IMR-90 (cell line): Measurements from ENCODE around the gene ANKH. TPM values are rescaled to one million over a fixed set of nuclear protein-coding genes. Genes with fewer than 3 reads are reported as not detected.
A peak's percentile ranks its signal among the peaks of the same experiment; 100 is the strongest.

ENCODE experiments used
- ATAC-seq: fragments of 200-7000 bp; cut with Tn5 transposase; 2 replicates; pipeline ENCODE4 v1.9.1; 2020; ENCODE audit warnings: low read depth, mild to moderate bottlenecking, moderate library complexity
- BruUV-seq: library from RNA; stranded (reverse); fragments of 400-500 nt; replicated peaks from 2 replicates; lab custom pipeline; 2021; lab: Mats Ljungman, UMichigan
- CTCF ChIA-PET: fragments of 300-600 bp; formaldehyde crosslinking; extraction: SDS; loops from one replicate; lab custom pipeline; 2021; ENCODE audit warnings: antibody characterized with exemption; lab: Yijun Ruan, JAX
- POLR2A ChIA-PET: fragments of 300-600 bp; sonication (Branson Sonifier 250); formaldehyde crosslinking; loops from one replicate; lab custom pipeline; 2022; ENCODE audit warnings: antibody characterized with exemption; ENCODE audit not compliant: unreplicated experiment; lab: Charles Lee
- DNase-seq: peaks from one replicate; pipeline ENCODE4 v3.0.0; 2013
- H2AFZ ChIP-seq: replicated peaks from 2 replicates; pipeline ENCODE3; 2013; ENCODE audit warnings: low read length, mild to moderate bottlenecking; ENCODE audit not compliant: poor library complexity
- H2AK5ac ChIP-seq: 2 replicates; pipeline ENCODE4 v1.6.1; 2013; ENCODE audit warnings: low read depth, low read length, inconsistent platforms
- H2AK9ac ChIP-seq: replicated peaks from 2 replicates; pipeline ENCODE3; 2013; ENCODE audit warnings: mild to moderate bottlenecking, low read depth, low read length, moderate library complexity; ENCODE audit not compliant: poor library complexity
- H2BK120ac ChIP-seq: 2 replicates; pipeline ENCODE4 v1.6.1; 2013; ENCODE audit warnings: low read depth, low read length, inconsistent platforms
- H2BK15ac ChIP-seq: 3 replicates; pipeline ENCODE4 v1.6.1; 2013; ENCODE audit warnings: low read depth, low read length, inconsistent platforms
- H2BK20ac ChIP-seq: 2 replicates; pipeline ENCODE4 v1.6.1; 2013; ENCODE audit warnings: low read depth, mild to moderate bottlenecking, inconsistent platforms, low read length, moderate library complexity
- H2BK5ac ChIP-seq: 2 replicates; pipeline ENCODE4 v1.6.1; 2013; ENCODE audit warnings: mild to moderate bottlenecking, low read depth, low read length, inconsistent platforms; ENCODE audit not compliant: poor library complexity, severe bottlenecking
- H3K14ac ChIP-seq: replicated peaks from 2 replicates; pipeline ENCODE4 v1.6.1; 2013; ENCODE audit warnings: low read depth, low read length, inconsistent platforms
- H3K18ac ChIP-seq: 2 replicates; pipeline ENCODE4 v1.6.1; 2013; ENCODE audit warnings: low read depth, low read length, control low read depth
- H3K23ac ChIP-seq: 2 replicates; pipeline ENCODE4 v1.6.1; 2013; ENCODE audit warnings: low read depth, low read length, inconsistent platforms
- H3K27ac ChIP-seq: 2 replicates; pipeline ENCODE4 v1.5.1; 2013; ENCODE audit warnings: mild to moderate bottlenecking, control low read depth, low read length; ENCODE audit not compliant: insufficient read depth
- H3K27me3 ChIP-seq: 2 replicates; pipeline ENCODE4 v1.6.1; 2013; ENCODE audit warnings: low read length; ENCODE audit not compliant: control insufficient read depth, insufficient read depth
- H3K36me3 ChIP-seq: 2 replicates; pipeline ENCODE4 v1.6.1; 2013; ENCODE audit warnings: low read length, mixed read lengths; ENCODE audit not compliant: control insufficient read depth, insufficient read depth
- H3K4ac ChIP-seq: 2 replicates; pipeline ENCODE4 v1.6.1; 2013; ENCODE audit warnings: low read depth, low read length, inconsistent platforms
- H3K4me1 ChIP-seq: 2 replicates; pipeline ENCODE4 v1.6.1; 2013; ENCODE audit warnings: low read length, mixed read lengths; ENCODE audit not compliant: control insufficient read depth, insufficient read depth
- H3K4me2 ChIP-seq: 2 replicates; pipeline ENCODE4 v1.6.1; 2013; ENCODE audit warnings: low read depth, mild to moderate bottlenecking, control low read depth, low read length, moderate library complexity
- H3K4me3 ChIP-seq: 2 replicates; pipeline ENCODE4 v1.5.1; 2013; ENCODE audit warnings: low read depth, mild to moderate bottlenecking, control low read depth, low read length, moderate library complexity; ENCODE audit not compliant: insufficient read depth
- H3K56ac ChIP-seq: 2 replicates; pipeline ENCODE4 v1.6.1; 2013; ENCODE audit warnings: low read length, inconsistent platforms; ENCODE audit not compliant: insufficient read depth; ENCODE audit errors: extremely low read depth
- H3K79me1 ChIP-seq, 2 experiments: 2 replicates each; pipeline ENCODE4 v1.6.1; 2013; ENCODE audit warnings: low read length in 2 of 2, inconsistent platforms in 1 of 2, low read depth in 1 of 2
- H3K9ac ChIP-seq: 2 replicates; pipeline ENCODE4 v1.6.1; 2013; ENCODE audit warnings: low read depth, low read length, control low read depth
- H3K9me1 ChIP-seq: 2 replicates; pipeline ENCODE4 v1.6.1; 2013; ENCODE audit warnings: low read length, inconsistent platforms; ENCODE audit not compliant: insufficient read depth
- H3K9me3 ChIP-seq: 2 replicates; pipeline ENCODE4 v1.6.1; 2013; ENCODE audit warnings: low read length; ENCODE audit not compliant: control insufficient read depth, insufficient read depth
- H4K20me1 ChIP-seq: 2 replicates; pipeline ENCODE4 v1.6.1; 2013; ENCODE audit warnings: low read length, inconsistent platforms; ENCODE audit not compliant: insufficient read depth
- H4K5ac ChIP-seq: 2 replicates; pipeline ENCODE4 v1.6.1; 2013; ENCODE audit warnings: mild to moderate bottlenecking, low read depth, low read length, control low read depth
- H4K8ac ChIP-seq, 2 experiments: 2 replicates each; pipeline ENCODE4 v1.6.1; 2013; ENCODE audit warnings: low read depth in 2 of 2, low read length in 2 of 2, control low read depth in 1 of 2, inconsistent platforms in 1 of 2
- H4K91ac ChIP-seq: 2 replicates; pipeline ENCODE4 v1.6.1; 2013; ENCODE audit warnings: low read depth, low read length, inconsistent platforms; ENCODE audit not compliant: insufficient read depth
- CEBPB ChIP-seq: IDR thresholded peaks from 2 replicates; pipeline ENCODE4 v1.6.1; 2012; ENCODE audit warnings: low read depth, low read length, improper control_type of control experiment
- CTCF ChIP-seq: conservative IDR thresholded peaks from 2 replicates; pipeline ENCODE4 v1.5.1; 2012; ENCODE audit warnings: mild to moderate bottlenecking, low read depth, low read length, improper control_type of control experiment
- ELK1 ChIP-seq: fragments of 150-350 bp; IDR thresholded peaks from 2 replicates; pipeline ENCODE4 v1.6.1; 2016; ENCODE audit warnings: low read depth, mild to moderate bottlenecking, low read length, moderate library complexity, borderline replicate concordance
- MXI1 ChIP-seq: IDR thresholded peaks from 2 replicates; pipeline ENCODE4 v1.6.1; 2012; ENCODE audit warnings: low read depth, mild to moderate bottlenecking, low read length, moderate library complexity, borderline replicate concordance
- NFE2L2 ChIP-seq: fragments of 150-350 bp; IDR thresholded peaks from 2 replicates; pipeline ENCODE4 v1.6.1; 2016; ENCODE audit warnings: low read depth, mild to moderate bottlenecking, low read length
- RAD21 ChIP-seq: IDR thresholded peaks from 2 replicates; pipeline ENCODE4 v1.6.1; 2012; ENCODE audit warnings: low read length, improper control_type of control experiment
- RCOR1 ChIP-seq: IDR thresholded peaks from 2 replicates; pipeline ENCODE4 v1.6.1; 2012; ENCODE audit warnings: mild to moderate bottlenecking, low read length, improper control_type of control experiment; ENCODE audit not compliant: insufficient replicate concordance
- USF2 ChIP-seq: fragments of 150-350 bp; IDR thresholded peaks from 2 replicates; pipeline ENCODE4 v1.6.1; 2017; ENCODE audit warnings: mild to moderate bottlenecking, antibody characterized with exemption, low read length, low read depth
- WGBS, 2 experiments: methylation state at CpG; one replicate each; pipeline versions ENCODE4 v1.1.5 to v1.1.7; 2013; ENCODE audit warnings: missing lambda C conversion rate in 2 of 2; ENCODE audit not compliant: insufficient read length in 1 of 2; ENCODE audit errors: extremely low coverage in 2 of 2; 5-methylcytosine and 5-hydroxymethylcytosine counted together
- dilution Hi-C: fragments of 300-500 bp; cut with HindIII; formaldehyde crosslinking; loops from one replicate; pipeline ENCODE4 v1.14.3; 2018; ENCODE audit warnings: low sequenced_read_pairs; ENCODE audit not compliant: unreplicated experiment
- in situ Hi-C: fragments of 300-500 bp; cut with MboI; formaldehyde crosslinking; loops from 3 replicates; pipeline ENCODE4 v1.14.3; 2019; ENCODE audit warnings: low sequenced_read_pairs, inconsistent platforms, mixed read lengths
- intact Hi-C: fragments of 100-400 bp; cut with micrococcal nuclease; formaldehyde crosslinking; loops from 2 replicates; pipeline ENCODE4 v1.10.0; 2022
- polyA plus RNA-seq, 3 experiments: library from polyadenylated mRNA; depleted of rRNA; stranded (reverse); fragments of >200 nt; gene quantifications; 2 replicates each; pipeline ENCODE4 v1.2.3, GENCODE V29; 2012; ENCODE audit warnings: low replicate concordance in 1 of 3
- total RNA-seq: library from RNA; depleted of rRNA; stranded (reverse); fragments of >200 nt; gene quantifications from 2 replicates; pipeline ENCODE4 v1.2.3, GENCODE V29; 2012

ANKH gene
- total and polyA plus RNA-seq, 2 of the 4 experiments (the other 2 are of a cell fraction) = 5.2 to 17.2 TPM

- H3K4me2 ChIP-seq = no peak overlapping the region
- in situ Hi-C loops (no loop called here), dilution Hi-C loops (no loop called here), intact Hi-C loops (no loop called here)
- no peak overlapping the region for H3K4me3 ChIP-seq
- no peak overlapping the region for H3K18ac ChIP-seq
- H3K36me3 ChIP-seq = no peaks in the 10 kb centered on the region
- H4K91ac ChIP-seq = no peak overlapping the region
- no peak overlapping the region for H2BK20ac ChIP-seq
- H4K8ac ChIP-seq = no peak overlapping the region
- no peak overlapping the region for H3K27ac ChIP-seq
- no peaks in the 10 kb centered on the region for H3K27me3 ChIP-seq
- DNase-seq (no peak), ATAC-seq (no peak)
- no peak overlapping the region for H2AFZ ChIP-seq
- WGBS, 2 experiments = no CpG with 5 or more reads among the region's 4 CpGs
- H3K4ac ChIP-seq = no peak overlapping the region
- no peak overlapping the region for H2BK15ac ChIP-seq
- H3K9ac ChIP-seq = no peak overlapping the region
- no peaks in the 10 kb centered on the region for H3K9me1 ChIP-seq
- ChIA-PET POLR2A (no interaction called here), CTCF (no interaction called here)
- H2BK5ac ChIP-seq = no peak overlapping the region
- no peak overlapping the region for H3K56ac ChIP-seq
- no peaks in the 10 kb centered on the region; the same call in 1 of the 2 replicates for H3K4me1 ChIP-seq
- H2AK5ac ChIP-seq = no peak overlapping the region
- H2BK120ac ChIP-seq = no peak overlapping the region
- no TSS peak for BruUV-seq
- H4K20me1 ChIP-seq = no peaks in the 10 kb centered on the region
- no peak for TF ChIP-seq MXI1
- TF ChIP-seq RAD21 = no peak
- no peak for TF ChIP-seq CTCF
- no peak for TF ChIP-seq ELK1
- TF ChIP-seq RCOR1 = no peak
- TF ChIP-seq USF2 = peak; percentile 24; the same call in 1 of the 2 replicates
- no peak for TF ChIP-seq CEBPB
- TF ChIP-seq NFE2L2 = no peak
- no peak overlapping the region for H3K23ac ChIP-seq
- no peak overlapping the region for H3K14ac ChIP-seq
- peaks cover 5 to 7% of the 10 kb centered on the region in 2 experiments; a peak in 1 of 4 replicates for H3K79me1 ChIP-seq
- no peak overlapping the region for H4K5ac ChIP-seq
- H3K9me3 ChIP-seq = no peaks in the 10 kb centered on the region
- no peak overlapping the region for H2AK9ac ChIP-seq
Measured at GRCh38 chr5:14826714-14827113, 44.9 kb downstream of the ANKH start.
